IPS-NIHi7 (cell line): ENCODE data around the gene MINDY3.
A peak's percentile ranks its signal among the peaks of the same experiment; 100 is the strongest.
"Not testable (repeated sequence)": the region's sequence is repeated elsewhere in the genome, so short reads cannot be mapped to it uniquely, and the experiment has no call there.

ENCODE experiments used
- DNase-seq: peaks from one replicate; pipeline ENCODE4 v3.0.0; 2012; ENCODE audit warnings: mixed read lengths; ENCODE audit errors: extremely low spot score

MINDY3 gene

GRCh38 chr10:15780353-15781135, 79.8 kb downstream of the MINDY3 start:
- DNase-seq: no peak

DNA sequence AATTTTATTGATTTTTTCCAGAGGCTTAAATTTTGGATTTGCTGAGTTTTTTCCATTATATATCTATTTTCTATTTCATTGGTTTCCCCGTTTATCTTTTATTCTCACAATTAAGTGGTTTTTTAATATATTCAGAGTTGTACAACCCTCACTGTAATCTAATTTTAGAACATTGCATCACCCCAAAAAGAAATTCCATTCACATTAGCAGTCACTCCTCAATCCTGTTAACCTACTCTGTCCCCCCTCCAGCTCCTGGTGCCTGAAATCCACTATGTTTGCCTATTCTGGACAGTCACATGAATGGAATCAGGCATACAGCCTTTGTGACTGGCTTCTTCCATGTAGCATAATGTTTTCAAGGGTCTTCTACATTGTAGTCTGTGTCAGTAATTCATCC, 84.8 kb downstream of the MINDY3 start:
- no peak for DNase-seq

GRCh38 chr10:15774534-15774933, 85.8 kb downstream of the MINDY3 start:
- DNase-seq: not testable (repeated sequence)

DNA sequence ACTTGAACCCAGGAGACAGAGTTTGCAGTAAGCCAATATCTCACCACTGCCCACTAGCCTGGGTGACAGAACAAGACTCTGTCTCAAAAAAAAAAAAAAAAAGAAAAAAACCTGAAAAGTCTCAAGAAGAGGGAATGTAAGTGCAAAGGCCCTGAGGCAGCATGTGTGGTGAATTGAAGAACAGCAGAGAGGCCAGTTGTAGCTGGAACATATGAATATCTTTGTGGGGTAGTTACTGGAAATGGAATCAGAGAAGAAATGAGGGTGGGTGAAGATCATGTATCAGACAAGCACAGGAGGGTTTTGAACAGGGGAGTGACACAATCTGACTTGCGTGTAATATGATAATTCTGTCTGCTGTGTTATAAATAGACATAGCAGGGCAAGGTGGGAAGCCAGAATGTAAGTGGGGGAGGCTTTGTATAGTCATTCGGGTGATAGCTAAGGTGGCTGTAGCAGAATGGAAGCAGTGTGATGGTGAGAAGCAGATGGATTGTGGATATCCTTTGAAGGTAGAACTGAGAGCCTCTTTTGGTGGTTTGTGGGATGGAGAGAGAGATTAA, 95.3 kb downstream of the MINDY3 start:
- no peak for DNase-seq

GRCh38 chr10:15763006-15763405, 97.3 kb downstream of the MINDY3 start:
- DNase-seq: no peak

DNA sequence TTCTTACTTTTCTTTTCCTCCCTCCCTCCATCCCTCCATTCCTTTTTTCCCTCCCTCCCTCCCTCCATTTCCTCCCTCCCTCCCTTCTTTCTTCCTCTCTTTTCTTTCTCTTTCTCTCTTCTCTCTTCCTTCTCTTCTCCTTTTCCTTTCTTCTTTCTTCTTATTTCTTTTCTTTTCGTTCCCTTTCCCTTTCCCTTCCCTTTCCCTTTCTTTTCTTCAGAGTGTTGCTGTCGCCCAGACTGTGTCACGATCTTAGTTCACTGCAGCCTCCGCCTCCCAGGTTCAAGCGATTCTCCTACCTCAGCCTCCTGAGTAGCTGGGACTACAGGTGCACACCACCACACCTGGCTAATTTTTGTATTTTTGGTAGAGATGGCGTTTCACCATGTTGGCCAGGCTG, 98.1 kb downstream of the MINDY3 start:
- DNase-seq: not testable (repeated sequence)

GRCh38 chr10:15761224-15761623, 99.1 kb downstream of the MINDY3 start:
- not testable (repeated sequence) for DNase-seq

DNA sequence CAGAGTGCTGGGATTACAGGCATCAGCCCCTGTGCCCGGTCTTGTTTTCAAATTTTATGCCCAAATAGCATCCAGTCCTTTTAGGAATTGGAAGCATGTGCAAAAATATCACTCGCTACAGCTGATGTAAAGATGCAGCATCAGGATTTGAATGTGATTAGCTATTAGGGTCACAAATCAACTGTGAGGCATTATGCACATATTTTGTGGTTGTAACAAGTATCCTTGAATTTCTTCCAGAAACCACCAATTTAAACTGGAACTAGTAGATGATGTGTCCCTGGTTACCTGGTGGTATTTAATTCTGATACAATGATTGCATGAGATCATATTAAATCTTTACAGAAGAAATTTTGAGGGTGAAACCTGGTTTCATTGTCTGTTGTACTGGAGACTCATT, 99.6 kb downstream of the MINDY3 start:
- no peak for DNase-seq

DNA sequence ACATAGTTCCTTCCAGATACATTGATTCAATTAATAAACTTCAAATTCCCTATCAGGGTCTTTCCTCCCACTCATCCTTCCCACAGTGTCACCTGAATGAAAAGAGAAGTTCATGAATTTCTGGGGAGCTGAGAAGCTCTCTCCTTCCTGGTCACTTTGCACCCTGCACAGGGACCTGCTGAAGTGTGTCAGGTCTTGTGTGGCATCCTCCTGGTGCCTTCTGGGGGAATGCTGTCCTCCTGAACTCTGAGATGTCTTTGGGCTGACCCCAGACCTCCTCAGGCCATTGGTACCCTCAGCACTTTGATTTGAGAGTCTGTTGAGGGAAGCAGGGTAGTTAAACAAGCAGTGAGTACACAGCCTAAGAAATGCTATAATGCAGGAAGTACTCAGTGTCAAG, 101.0 kb downstream of the MINDY3 start:
- no peak for DNase-seq

DNA sequence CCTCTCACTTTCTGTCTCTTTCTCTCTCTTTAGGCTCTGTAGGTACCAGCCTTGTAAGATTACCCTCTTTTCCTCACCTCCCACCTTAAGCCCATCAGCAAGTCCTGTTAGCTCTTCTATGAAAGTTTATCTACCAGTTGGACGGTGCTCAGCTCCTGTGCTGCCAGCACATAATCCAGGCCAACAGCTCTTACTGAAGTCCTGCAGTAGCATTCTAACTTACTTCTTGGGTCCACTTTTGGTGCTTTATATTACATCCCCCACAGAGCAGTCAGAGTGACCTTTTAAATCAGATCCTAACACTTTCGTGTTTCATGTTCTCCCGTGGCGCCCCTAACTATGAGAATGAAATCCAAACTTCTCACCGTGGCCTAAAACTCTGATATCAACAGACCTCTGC, 101.7 kb downstream of the MINDY3 start:
- DNase-seq: no peak

GRCh38 chr10:15754937-15755336, 105.4 kb downstream of the MINDY3 start:
- DNase-seq: no peak

DNA sequence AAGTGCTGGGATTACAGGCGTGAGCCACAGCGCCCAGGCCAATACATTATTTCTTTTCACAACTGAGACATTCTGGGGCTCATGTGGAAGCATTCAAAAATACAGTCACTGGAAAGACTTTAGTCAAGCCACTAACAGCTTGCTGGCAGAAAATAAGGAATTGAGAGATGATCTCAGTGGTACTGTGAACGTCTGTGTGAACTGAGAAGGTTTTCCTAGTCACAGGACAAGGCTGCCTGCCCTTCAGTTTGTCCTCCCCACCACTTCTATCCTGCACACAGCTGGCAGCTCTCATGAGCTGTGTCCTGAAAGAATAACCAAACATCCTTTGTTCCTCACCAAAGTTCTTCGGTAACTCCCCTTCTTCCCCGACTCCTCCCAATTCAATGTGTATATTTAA, 109.3 kb downstream of the MINDY3 start:
- no peak for DNase-seq

- no peak for DNase-seq
These were observed 112.2 kb downstream of the MINDY3 start for GRCh38 chr10:15748126-15748525.

- DNase-seq: no peak
These were observed 112.7 kb downstream of the MINDY3 start for GRCh38 chr10:15747632-15748031.

- no peak for DNase-seq
These were observed 114.6 kb downstream of the MINDY3 start for GRCh38 chr10:15745751-15746150.

DNA sequence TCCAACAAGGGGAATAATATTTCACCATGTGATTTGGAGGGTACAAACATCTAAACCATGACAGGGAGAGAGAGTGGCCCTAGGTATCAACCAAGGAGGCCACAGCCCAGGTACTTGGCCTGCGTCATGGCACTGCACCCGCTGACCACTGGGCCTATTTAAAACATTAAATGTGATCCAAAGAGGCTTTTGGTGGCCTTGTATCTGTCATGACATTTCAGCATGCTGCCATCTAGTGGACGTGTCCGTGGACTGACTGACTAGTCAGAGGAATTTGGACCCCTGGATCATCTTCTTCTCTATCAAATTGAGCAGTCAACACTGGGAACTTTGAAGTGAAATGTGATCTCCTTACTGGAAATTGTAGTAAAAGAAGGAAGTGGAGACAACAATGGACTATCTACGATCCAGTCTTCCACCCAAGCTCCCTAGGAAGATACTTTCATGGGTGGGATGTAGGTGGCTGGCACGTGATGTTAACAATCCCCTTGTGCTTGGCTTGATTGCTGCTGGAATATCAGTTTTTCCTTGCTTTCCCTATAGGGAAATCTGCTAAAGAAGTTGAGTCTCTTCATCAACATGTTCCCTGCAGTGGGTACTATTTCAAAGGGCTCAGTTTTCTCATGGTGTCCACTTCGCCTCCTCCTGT, 116.0 kb downstream of the MINDY3 start:
- DNase-seq: peak; percentile 75

GRCh38 chr10:15743443-15743842, 116.9 kb downstream of the MINDY3 start:
- no peak for DNase-seq

DNA sequence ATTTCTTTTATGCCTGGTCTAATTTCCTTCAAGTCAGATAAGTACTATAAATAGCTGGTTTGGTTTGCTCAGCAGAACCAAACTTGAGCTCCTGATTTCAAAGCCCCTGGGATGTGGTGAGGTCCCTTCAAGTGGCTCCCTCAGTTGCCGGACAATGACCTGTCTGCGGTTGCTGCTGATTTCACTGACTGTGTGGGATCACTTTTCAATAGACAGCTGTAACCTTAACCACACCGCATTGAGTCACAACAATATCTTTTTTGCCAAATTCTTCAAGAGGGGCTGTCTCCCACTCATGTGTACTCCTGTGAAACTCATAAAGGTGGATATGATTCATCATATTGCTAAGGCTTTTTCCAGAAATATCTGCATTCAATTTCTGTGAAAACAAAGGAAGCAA, 117.5 kb downstream of the MINDY3 start:
- no peak for DNase-seq

GRCh38 chr10:15742102-15742501, 118.2 kb downstream of the MINDY3 start:
- DNase-seq: no peak

DNA sequence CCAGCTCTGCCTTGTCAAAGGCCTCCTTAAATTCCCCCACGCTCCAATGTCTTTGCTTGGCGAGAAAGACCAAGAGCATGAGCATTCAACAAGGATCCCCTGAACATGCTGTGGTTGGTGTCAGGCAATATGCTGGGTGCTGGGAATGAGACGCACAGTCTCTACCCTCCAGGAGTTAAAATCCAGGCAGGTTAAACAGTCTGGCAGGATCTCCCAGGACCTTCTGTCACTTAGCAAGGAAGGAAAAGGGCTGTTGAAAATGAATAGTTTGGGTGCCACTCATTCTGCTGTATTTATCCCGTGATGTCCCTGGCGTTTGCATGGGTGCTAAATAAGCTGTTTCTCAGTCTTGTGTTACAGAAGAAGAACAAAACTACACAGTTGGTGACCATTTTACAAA, 118.7 kb downstream of the MINDY3 start:
- DNase-seq: no peak

DNA sequence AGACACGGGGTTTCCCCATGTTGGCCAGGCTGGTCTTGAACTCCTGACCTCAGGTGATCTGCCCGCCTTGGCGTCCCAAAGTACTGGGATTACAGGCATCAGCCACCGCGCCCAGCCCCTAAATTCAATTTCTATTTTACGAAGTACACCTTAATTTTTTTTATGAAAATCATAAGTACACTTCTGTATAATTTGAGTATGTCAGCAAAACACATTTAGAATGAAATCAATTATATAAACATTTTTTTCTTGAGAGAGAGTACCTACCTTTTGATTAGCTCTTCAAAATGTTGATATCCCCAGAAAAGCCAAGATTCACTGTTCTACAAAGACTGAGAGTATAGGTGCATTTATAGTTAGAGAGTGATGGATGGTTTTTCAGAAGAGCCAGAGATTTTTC, 120.0 kb downstream of the MINDY3 start:
- no peak for DNase-seq

GRCh38 chr10:15739254-15739970, 120.9 kb downstream of the MINDY3 start:
- no peak for DNase-seq
